HG02884 (cell line): ENCODE measurements around the gene MTUS2.

Experiments used
- ATAC-seq: cut with Tn5 transposase; IDR thresholded peaks from one replicate; pipeline ENCODE4 v1.9.1; 2021; ENCODE audit warnings: mild to moderate bottlenecking, moderate library complexity; ENCODE audit not compliant: unreplicated experiment

MTUS2 gene

DNA sequence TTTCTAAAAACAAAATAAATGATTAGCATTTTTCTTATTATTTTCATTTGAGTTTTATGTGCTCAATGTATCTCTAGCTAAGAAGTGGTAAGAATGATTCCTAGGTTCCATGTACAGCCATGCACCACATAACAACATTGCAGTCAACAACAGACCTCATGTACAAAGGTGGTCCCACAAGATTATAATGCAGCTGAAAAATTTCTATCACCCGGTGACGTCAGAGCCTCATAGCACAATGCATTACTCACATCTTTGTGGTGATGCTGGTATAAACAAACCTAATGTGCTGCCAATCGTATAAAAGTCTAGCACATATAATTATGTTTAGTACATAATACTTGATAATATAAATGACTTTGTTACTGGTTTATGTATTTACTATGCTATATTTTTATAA is 654.9 kb downstream of the MTUS2 start:
- ATAC-seq, result no peak

DNA sequence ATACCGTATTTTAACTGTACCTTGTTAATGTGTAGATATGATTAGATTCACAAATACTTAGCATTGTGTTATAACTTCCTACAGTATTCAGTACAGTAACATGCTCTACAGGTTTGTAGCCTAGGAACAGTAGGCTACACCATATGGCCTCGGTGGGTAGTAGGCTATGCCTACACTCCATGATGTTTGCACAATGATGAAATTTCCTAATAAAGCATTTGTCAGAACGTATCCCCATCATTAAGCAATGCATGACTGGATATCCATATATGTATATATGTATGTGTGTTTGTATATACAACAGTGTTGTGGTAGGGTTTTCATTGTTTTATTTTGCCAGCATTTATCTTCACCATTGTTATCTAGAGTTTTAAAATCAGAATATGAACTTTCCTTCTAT is 655.9 kb downstream of the MTUS2 start:
- no peak for ATAC-seq

DNA sequence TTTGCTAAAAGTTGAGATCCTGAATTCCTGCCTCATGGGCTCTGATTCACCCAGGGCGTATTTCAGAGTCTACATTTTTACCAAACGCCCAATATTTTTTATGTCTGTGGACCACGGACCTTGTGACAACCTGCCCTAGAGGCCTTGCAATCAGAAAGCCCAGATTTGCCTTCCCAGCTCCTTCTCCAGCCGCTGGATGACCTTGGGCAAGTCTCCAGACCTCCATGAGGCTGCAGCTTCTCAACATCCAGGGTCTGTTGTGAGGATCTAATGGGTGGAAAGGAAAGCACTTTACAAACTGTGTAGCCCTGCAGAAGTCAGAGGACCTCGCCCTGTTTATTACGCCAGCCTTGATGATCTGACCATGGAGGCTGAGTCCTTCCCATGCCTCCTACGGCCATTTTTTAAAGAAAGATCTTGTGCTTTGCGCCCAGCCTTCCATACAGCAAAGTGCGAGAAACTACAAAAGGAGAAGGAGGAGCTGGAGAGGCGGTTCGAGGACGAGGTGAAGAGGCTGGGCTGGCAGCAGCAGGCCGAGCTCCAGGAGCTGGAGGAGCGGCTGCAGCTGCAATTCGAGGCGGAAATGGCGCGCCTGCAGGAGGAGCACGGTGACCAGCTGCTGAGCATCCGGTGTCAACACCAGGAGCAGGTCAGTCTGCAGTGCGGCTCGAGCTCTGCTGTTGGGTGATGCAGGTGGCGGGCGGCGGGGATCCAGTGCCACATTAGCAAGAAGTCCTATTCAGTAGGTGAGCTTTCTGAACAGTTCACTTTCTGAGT is 659.8 kb downstream of the MTUS2 start:
- ATAC-seq, result no peak

DNA sequence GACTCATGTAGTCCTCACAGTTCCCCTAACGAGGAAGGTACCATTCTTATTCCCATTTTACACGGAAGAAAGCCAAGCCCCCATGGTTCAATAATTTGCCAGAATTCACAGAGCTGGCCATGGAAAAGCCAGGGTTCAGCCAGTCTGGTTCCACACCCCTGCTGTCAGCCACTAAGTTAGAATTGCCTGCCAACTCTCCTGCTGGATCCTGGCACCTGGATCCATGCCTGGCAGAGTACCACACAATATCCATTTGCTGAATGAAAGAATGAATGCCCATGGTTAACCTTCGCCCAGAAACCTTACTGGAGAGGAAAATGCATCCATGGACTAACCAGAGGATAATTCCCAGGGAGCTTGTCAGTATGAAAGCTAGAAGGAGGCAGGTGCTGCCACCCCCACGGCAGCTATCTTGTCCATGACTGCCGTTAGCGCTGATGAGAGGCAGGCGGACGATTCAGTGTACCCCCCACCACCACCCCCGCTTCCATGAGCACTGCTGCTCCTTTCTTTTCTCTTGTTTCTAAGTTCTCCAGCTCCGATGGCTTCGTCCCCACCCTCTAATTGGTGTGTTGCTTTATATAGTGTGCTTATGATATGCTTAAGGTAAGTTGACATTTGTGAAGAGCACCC is 660.9 kb downstream of the MTUS2 start:
- no peak for ATAC-seq

DNA sequence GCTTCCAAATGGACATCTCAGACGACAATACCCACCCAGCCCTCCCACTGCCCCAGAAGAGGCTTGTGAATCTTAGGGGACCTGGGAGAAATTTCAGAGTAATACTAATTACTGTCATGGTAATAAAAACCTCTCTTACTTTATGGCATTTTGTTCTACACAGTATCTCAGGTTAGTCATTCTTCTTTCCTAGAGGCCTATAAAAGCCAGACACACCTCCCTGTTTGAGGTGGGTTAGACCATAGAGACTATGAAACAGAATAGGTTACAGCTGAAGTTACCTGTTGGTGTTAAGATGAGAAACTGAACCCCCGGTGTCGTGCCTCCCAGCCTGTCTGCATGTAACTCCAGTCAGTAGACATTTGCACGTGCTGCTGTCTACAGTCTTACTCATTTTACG is 661.5 kb downstream of the MTUS2 start:
- no peak for ATAC-seq

DNA sequence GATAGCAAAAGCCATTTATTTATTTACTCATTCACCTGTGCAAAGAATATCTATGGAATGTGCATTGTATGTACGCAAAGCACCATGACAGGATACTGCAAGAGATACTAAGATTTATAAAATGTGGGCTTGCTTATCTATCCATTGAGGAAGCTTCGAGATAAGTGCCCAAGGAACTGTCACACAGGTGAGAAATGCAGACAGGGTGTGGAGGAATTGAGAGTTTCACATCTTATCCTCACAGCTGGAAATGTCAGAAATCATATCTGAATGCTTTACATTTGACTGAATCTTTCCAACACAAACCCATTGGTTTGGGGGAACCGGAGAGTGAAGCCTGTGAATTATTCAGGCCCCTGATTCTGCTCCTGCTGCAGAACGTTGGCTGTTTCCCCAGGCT is 662.4 kb downstream of the MTUS2 start:
- no peak for ATAC-seq

DNA sequence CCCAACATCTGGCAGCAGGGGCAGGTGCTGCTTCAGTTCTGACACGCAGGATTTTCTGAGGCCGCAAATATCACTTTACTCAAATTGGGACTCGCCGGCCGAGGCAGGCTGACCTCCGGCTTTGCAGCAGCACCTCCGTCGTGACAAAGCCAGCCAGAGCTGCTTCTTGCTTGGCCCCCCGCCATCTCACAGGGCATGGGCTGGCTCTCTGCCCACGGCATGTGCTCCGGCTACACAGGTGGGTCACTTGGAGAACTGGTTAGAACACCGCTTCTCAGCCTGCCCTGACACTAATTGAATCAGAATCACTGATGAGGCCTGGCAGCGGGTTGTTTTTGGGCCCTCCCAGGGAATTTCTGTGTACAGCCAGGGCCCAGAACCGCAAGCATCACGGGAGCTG is 663.1 kb downstream of the MTUS2 start:
- ATAC-seq, result no peak

DNA sequence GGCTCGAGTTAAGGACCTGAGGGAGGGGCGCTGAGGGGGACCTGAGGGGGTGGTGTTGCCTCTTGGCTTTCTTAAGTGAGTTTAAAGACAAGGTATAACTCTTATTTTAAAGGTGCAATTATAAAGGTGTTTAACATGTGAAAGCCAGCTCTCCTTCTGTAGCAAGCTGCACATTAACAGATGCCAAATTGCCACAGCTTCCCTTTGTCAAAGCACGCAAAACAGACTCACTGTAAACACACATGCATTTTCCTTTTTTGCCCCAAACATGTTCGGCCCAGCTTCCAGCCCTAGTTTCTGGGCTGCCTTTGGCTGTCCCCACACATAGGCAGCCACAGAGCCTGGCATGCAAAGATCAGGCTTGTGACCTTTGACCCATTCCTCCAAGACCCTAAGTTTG is 663.5 kb downstream of the MTUS2 start:
- no peak for ATAC-seq

DNA sequence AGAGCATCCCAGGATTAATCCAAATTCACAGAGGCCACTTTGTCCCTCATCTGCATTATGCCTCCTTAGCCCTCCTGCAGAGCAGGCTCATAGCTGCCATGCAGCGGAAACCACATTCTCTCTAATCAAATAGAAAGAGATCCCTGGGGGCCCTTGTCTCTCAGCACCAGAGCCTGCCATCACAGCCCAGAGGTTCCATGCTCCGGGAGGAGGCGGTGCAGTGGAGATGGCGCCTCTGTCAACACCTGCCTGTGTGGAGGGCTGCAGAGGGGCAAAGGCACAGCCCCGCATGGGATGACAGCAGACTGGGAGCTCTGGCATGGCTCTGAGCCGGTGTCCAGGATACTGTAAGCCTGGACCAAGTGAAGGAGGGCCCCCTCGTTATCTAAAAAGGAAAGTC is 664.1 kb downstream of the MTUS2 start:
- ATAC-seq, result no peak

DNA sequence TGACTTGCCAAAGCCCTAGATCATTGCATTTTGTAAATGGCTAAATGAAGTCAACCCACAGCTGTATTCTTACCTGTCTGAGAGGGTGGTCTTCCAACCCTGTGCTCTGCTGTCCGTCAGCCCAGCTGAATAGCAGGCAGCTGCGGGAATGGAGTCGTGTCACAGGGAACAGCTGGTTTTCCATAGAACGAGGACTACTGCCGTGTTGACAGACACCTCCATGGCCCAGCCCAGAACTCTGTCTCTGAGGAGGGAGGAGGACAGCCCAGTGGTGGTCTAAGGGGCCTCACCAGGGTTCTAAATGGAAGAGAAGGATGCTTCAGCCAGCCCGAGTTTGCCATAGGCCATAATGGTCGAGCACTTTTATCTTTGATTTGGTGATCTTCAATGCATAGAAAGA is 664.7 kb downstream of the MTUS2 start:
- ATAC-seq, result no peak

DNA sequence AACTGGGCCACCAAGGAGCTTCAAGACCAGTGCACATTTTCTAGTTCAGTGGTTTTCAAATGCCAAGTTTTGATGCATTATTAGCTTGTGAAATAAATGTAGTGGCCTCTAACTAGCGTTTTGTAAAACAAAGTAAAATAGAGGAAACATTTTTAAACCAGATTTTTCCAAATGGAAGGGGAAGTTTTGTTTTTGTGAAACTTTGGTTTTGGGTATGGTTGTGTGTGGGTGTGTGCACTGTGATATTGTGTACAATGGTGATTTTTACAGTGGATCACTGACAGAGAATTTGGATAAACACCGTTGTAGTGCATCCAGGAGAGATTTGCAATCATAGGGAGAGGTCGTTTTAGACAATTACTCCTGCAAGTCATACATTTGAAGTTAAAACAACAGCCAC is 666.4 kb downstream of the MTUS2 start:
- no peak for ATAC-seq

DNA sequence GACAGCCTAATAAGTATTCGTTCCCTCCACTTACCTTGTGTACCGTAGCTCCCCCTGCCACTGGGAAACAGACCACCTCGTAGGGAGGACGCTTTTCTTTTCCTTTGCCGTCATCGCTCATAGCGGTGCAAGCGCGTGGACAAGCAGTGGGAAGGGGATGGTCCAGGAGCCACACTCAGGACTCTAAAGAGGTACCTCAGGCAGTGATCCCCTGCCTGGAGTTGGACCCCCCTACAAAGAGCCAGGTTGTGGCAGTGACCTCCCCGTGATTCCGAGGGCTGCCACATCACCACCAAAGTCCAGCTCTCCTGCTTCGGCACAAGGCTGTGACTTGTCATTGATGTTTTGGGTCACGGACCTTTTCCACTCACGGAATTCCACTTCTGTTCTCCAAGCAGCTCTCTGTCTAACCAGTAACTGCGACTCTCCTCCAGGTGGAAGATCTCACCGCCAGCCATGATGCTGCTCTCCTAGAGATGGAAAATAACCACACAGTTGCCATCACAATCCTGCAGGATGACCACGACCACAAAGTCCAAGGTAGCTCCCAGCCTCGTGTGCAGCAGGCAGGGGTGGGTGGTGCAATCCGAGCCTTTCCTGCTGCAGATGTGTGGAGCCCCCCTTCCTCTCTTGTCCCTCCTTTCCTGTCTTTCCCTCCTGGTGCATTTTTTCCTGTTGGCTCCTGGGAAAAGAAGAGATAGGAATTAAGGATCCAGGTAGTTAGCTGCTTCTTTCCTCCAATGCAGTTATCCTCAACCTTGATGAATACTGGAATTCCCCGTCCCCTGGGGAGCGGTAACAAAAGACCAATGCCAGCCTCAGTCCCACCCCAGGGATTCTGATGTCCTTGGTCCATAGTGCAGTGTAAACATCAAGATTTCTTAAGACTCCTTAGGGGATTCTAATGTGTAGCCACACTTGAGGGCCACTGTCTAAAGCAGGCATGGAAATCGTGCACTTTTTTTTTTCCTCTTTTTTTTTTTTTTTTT is 667.6 kb downstream of the MTUS2 start:
- no peak for ATAC-seq

DNA sequence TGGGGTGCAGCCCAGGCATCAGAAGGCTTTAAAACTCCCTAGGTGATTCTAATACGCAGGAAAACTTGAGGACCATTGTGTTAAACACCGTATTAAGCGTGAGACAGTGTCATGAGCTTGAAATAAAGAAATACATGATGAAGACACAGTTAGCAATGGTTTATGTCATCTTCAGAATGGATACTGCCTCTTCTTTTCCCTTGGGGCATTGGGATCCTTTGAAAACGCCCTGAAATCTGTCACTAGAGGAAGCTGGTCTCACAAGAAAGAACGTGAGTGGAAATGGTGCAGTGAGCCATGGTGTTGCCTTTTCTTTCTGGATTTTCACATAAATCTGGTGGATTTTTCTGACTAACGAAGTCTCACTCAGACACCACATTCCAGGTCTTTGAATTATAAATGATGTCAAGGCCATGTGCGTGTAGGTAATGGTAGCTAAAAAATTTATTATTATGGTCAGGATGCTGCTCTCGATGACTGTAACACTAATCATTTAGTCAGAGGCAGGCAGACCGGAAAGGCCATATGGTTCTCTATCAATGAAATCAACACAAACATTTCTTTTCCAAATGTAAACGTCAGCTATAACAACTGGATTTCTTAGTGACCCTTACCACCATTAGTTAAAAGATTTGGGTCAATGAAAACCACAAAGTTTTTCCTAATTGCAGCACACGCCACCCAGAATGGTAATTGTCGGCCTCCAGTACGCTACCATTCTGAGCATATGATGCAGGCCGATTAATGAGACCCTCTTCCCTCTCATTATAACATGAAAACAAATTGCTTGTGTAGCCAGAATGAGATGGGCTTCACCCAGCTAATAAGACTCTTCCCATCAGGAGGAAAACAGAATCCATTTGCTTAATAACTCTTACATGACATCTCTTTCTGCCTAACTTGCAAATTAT is 669.8 kb downstream of the MTUS2 start:
- ATAC-seq, result no peak

DNA sequence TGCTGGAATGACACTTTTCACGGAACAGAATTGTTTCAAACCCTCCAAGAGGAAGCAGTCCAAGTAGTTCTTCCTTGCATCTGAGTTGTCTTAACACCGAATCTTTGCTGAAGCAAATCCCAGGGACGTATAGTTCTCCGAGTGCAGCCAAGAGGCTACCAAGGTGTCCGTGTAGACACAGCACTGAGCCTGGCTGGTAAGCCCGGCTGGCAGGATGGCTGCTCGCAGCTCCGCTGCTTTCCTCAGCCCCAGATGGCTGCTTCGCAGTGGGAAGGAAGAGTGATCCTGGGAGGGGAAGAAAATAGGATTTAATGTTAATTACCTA is 670.4 kb downstream of the MTUS2 start:
- ATAC-seq, result no peak

DNA sequence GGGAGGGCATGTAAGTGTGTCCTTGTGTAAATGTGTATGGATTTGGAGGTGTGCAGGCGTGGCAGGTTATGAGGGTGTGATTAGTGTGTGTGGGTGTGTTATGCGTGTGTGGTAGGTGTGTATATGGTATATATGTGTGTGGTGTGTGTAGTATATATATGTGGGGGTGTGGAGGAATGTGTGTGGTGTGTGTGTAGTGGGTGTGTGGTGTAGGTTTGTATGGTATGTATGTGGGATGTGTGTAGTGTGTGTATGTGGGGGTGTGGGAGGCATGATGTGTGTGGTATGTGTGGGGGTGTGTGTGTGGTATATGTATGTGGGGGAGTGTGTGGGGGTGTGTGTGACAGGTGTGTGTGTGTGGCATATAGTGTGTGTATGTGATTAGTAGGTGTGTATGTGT is 671.1 kb downstream of the MTUS2 start:
- ATAC-seq, result no peak

DNA sequence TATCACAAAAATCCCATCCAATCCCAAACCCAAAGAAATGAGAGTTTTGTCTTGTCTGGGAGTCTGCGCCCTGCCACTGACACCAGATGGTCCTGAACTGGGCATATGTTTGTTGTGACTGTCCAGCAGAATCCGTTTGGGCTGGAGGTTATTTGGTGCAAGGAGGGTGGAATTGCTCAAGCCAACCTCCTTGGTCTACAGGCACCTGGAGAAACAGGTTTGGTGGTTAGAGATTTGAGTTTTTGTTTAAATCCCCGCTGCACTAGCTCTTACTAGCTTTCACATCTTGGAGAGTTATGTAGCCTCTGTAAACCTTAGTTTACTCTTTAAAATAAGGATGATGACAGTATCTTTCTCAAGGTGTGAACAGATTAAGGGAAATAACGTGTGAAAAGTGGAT is 673.7 kb downstream of the MTUS2 start:
- ATAC-seq, result no peak

DNA sequence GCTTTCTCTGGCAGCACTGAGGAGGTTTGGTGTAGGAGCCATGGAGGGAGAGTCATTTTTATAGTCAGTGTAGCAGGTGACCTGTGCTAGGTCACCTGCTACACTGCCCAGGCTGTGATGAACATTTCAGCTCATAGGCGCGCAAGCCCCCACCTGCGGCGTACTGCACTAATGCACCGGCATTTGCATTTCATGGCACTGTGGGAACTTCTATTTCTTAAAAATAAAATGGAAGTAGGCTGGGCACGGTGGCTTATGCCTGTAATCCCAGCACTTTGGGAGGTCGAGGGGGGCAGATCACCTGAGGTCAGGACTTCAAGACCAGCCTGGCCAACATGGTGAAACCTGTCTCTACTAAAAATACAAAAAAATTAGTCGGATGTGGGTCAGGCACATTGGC is 674.4 kb downstream of the MTUS2 start:
- no peak for ATAC-seq

DNA sequence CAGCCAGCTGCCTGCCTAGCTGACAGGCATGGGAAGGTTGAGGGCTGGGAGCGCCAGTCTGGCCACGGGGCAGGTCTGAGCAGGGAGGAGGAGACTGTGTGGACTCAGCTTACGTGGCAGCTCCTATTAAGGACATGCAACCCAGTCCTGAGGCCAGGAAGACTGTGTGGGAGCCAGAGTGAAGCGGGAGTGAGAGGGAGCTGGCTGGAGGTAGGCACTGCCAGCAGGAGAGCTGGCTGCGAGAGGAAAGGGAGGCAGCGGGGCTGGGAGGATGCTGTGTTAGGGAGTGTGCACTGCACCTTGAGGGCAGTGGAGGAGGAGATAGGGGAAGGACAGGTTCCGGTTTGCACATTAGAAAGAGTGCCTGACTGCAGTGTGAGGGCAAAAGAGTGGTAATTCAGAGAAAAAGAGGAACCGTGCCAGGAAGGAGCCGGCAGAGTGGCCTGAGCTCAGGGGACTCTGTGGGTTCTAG is 676.1 kb downstream of the MTUS2 start:
- ATAC-seq, result no peak

DNA sequence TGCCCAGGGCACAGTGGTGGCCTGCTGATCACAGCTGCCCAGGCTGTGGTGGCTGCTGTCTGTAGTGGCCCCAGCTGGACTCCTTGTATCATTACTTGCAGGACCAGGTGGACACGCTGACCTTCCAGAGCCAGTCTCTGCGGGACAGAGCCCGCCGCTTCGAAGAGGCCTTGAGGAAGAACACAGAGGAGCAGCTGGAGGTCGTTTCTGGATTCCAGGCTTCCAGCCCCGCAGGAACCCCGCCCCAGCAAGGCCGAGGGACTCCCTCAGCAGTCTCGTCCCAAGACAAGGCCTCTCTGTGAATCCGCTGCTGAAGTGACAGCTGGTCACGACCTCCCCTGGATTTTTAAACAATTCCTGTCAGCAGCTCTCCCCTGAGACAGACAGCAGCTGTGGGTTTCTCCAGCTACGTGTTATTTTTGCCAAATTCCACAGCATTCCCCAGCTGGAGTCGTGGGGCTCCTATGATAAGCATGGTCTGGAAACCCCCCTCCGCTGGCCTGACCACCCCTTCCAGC is 677.1 kb downstream of the MTUS2 start:
- no peak for ATAC-seq

DNA sequence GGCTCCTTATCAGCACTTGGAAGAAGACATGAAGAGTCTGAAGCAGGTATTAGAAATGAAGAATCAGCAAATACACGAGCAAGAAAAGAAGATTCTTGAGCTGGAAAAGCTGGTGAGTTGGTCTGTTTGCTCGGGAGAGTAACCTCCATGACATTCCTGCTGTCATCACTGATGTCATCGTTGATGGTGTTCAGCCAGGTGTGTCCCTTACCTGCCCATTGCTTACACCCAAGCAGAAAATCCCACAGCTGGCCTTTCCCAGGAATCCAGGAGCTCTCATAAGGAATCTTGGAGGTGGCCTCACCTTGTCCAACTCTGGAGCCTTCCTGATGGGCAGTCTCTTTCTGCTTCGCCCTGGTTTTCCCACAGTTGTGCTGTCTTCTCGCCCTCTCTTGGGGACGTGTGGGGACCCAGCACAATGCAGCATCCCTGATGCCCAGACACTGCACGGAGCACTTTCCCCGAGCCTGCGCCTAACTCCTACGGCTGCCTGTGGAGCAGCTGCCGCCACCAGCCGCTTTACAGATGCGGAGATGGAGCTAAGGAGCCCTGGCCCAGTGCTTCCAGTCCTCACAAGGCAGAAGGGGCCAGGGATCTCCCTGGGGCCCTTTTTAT is 678.4 kb downstream of the MTUS2 start:
- ATAC-seq, result no peak
